ENCODE data around the gene MRGPRE.

DNA sequence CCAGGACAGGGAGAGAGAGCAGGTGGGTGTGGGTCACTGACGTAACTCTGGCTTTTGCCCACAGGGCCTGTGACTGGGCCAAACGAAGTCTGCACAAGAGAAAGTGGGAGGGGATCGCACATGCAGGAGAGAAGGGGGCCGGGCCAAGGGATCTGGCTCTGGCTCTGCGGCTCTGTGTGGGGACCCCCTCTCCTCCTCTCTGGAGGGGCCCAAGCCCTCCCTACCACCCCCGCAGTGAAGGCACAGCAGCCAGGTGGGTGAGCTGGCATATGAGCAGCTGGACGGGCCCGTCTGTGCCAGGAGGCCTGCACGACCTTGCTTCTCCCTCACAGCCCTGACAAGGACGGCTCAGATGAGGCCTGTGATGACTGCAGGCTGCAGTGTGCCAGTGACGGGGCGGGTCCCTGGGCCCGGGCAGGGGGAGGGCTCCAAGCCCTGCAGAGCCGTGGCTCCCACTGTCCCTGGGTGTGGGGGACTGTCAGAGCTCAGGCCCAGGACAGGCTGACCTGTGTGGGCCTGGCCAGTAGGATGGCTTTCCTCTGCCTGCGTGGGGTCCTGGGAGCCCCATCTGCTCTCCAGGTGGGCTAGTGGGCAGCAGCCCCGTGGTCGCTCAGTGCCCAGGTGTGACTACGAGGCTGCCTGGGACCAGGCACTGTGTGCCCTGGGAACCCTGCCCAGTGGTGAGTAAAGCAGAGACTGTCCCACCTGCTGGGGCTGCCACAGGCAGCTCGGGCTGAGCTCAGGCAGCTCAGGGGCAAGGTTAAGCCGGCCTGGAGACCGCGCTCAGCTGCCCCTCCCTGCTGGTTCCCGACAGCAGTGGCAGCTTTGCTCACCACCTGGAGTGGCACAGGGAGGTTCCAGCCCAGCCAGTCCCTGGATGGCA, 35.8 kb downstream of the MRGPRE start:
- no peak for TF ChIP-seq RAD21 (IDR thresholded peaks at IDR 0.05)
- TF ChIP-seq, protein P1, sequence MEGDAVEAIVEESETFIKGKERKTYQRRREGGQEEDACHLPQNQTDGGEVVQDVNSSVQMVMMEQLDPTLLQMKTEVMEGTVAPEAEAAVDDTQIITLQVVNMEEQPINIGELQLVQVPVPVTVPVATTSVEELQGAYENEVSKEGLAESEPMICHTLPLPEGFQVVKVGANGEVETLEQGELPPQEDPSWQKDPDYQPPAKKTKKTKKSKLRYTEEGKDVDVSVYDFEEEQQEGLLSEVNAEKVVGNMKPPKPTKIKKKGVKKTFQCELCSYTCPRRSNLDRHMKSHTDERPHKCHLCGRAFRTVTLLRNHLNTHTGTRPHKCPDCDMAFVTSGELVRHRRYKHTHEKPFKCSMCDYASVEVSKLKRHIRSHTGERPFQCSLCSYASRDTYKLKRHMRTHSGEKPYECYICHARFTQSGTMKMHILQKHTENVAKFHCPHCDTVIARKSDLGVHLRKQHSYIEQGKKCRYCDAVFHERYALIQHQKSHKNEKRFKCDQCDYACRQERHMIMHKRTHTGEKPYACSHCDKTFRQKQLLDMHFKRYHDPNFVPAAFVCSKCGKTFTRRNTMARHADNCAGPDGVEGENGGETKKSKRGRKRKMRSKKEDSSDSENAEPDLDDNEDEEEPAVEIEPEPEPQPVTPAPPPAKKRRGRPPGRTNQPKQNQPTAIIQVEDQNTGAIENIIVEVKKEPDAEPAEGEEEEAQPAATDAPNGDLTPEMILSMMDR (IDR thresholded peaks at IDR 0.05; ENCODE audit: low read depth, low read length, missing input control), result no peak
